K562 (cell line): ENCODE measurements around the gene KDM4C. TPM values are rescaled to one million over a fixed set of nuclear protein-coding genes. Genes with fewer than 3 reads are reported as not detected.

Experiments
- ATAC-seq: fragments of 200-7000 bp; cut with Tn5 transposase; 3 replicates; pipeline ENCODE4 v1.9.1; 2020; ENCODE audit warnings: moderate library complexity
- BruUV-seq: library from RNA; stranded (reverse); fragments of 400-500 nt; replicated peaks from 2 replicates; lab custom pipeline; 2021; lab: Mats Ljungman, UMichigan
- CTCF ChIA-PET: fragments of 300-600 bp; formaldehyde crosslinking; extraction: SDS; loops from one replicate; lab custom pipeline; 2021; ENCODE audit warnings: low intra/inter-chr PET ratio; lab: Yijun Ruan, JAX
- POLR2A ChIA-PET: fragments of 300-600, 350-650 bp; sonication (Branson Sonifier 250); formaldehyde crosslinking; extraction: SDS; loops from one replicate; lab custom pipeline; 2021; ENCODE audit warnings: antibody characterized with exemption, inconsistent platforms; lab: Yijun Ruan, JAX
- DNase-seq, 4 experiments: peaks; one replicate each; pipeline versions ENCODE4 v3.0.0 to v3.0.0-alpha.2; 2011 to 2018; ENCODE audit warnings: low spot score in 3 of 4, mixed read lengths in 3 of 4; ENCODE audit errors: extremely low read depth in 1 of 4
- FAIRE-seq: peaks from 2 replicates; lab custom pipeline; 2011; peaks lifted over from hg19 to GRCh38; lab: Jason Lieb, UNC
- H2AFZ ChIP-seq: 2 replicates; pipeline ENCODE4 v1.6.0; 2011; ENCODE audit warnings: low read depth, low read length, control low read depth, inconsistent platforms
- H3K27ac ChIP-seq: fragments of 200-600 bp; 3 replicates; pipeline ENCODE4 v1.8.0; 2011; ENCODE audit warnings: low read depth, mild to moderate bottlenecking, control low read depth, inconsistent platforms, low read length, moderate library complexity, mixed read lengths; ENCODE audit errors: extremely low read depth
- H3K27me3 ChIP-seq, 2 experiments: fragments of 300-600 bp in 1 of 2; 2 replicates in 1 of 2; 3 replicates in 1 of 2; pipeline versions ENCODE4 v1.6.0 to v1.8.0; 2011; ENCODE audit warnings: inconsistent platforms in 2 of 2, low read length in 2 of 2, mild to moderate bottlenecking in 1 of 2, mixed read lengths in 1 of 2, moderate library complexity in 1 of 2; ENCODE audit not compliant: control insufficient read depth in 2 of 2, insufficient read depth in 2 of 2
- H3K36me3 ChIP-seq: fragments of 300-600 bp; 3 replicates; pipeline ENCODE4 v1.8.0; 2011; ENCODE audit warnings: mild to moderate bottlenecking, low read length, inconsistent platforms; ENCODE audit not compliant: control insufficient read depth, insufficient read depth
- H3K4me1 ChIP-seq, 2 experiments: fragments of 200-600 bp in 1 of 2; replicated peaks in 1 of 2; 2 replicates in 1 of 2; 3 replicates in 1 of 2; pipeline versions ENCODE4 v1.5.1 to v1.8.0; 2011; ENCODE audit warnings: inconsistent platforms in 2 of 2, low read length in 2 of 2, mild to moderate bottlenecking in 1 of 2, mixed read lengths in 1 of 2, moderate library complexity in 1 of 2; ENCODE audit not compliant: control insufficient read depth in 2 of 2, insufficient read depth in 2 of 2
- H3K4me2 ChIP-seq: 2 replicates; pipeline ENCODE4 v1.6.1; 2011; ENCODE audit warnings: low read length, control low read depth, inconsistent platforms, mixed read lengths; ENCODE audit not compliant: insufficient read depth
- H3K4me3 ChIP-seq: fragments of 200-600 bp; sonication (generic), shearing (Covaris generic); 2 replicates; pipeline ENCODE4 v1.5.1; 2016; ENCODE audit warnings: control low read depth, inconsistent platforms
- H3K79me2 ChIP-seq: fragments of 200-600 bp; 3 replicates; pipeline ENCODE4 v1.8.0; 2011; ENCODE audit warnings: low read length, inconsistent platforms; ENCODE audit not compliant: control insufficient read depth, insufficient read depth
- H3K9ac ChIP-seq, 2 experiments: 2 replicates each; pipeline versions ENCODE4 v1.6.0 to v1.6.1; 2011; ENCODE audit warnings: low read depth in 2 of 2, low read length in 2 of 2, control low read depth in 1 of 2, inconsistent platforms in 1 of 2, mild to moderate bottlenecking in 1 of 2, mixed read lengths in 1 of 2; ENCODE audit not compliant: insufficient read depth in 1 of 2
- H3K9me1 ChIP-seq: one replicate; pipeline ENCODE4 v1.6.0; 2011; ENCODE audit warnings: inconsistent platforms, mild to moderate bottlenecking, low read length, moderate library complexity; ENCODE audit not compliant: control insufficient read depth, insufficient read depth
- H3K9me3 ChIP-seq: replicated peaks from 2 replicates; pipeline ENCODE4 v1.5.1; 2011; ENCODE audit warnings: low read depth, low read length, inconsistent platforms; ENCODE audit not compliant: control insufficient read depth, insufficient read depth
- H4K20me1 ChIP-seq: replicated peaks from 2 replicates; pipeline ENCODE4 v1.6.1; 2011; ENCODE audit warnings: low read length, inconsistent platforms, mixed read lengths; ENCODE audit not compliant: control insufficient read depth, insufficient read depth
- BHLHE40 ChIP-seq: IDR thresholded peaks from 2 replicates; pipeline ENCODE4 v1.6.1; 2011; ENCODE audit warnings: low read length, improper control_type of control experiment
- DPF2 ChIP-seq: fragments of 450-650 bp; IDR thresholded peaks from 2 replicates; pipeline ENCODE4 v1.6.1; 2016
- ELF2 ChIP-seq: fragments of 250-450 bp; sonication (Bioruptor Pico); IDR thresholded peaks from 2 replicates; pipeline ENCODE4 v1.5.0; 2021; ENCODE audit warnings: mild to moderate bottlenecking
- GABPA ChIP-seq: fragments of 200-800 bp; sonication (Bioruptor generic); conservative IDR thresholded peaks from 2 replicates; pipeline ENCODE4 v1.6.1; 2016; ENCODE audit warnings: low read depth, missing genetic modification characterization, missing compliant biosample characterization
- HOXB6 ChIP-seq: fragments of 250-450 bp; sonication (Bioruptor Pico); IDR thresholded peaks from 2 replicates; pipeline ENCODE4 v1.5.1; 2022; ENCODE audit warnings: mild to moderate bottlenecking, borderline replicate concordance
- RFX5 ChIP-seq: IDR thresholded peaks from 2 replicates; pipeline ENCODE4 v1.6.1; 2011; ENCODE audit warnings: low read depth, mild to moderate bottlenecking, improper control_type of control experiment, low read length
- RUNX1 ChIP-seq: sonication (generic); IDR thresholded peaks from 2 replicates; pipeline ENCODE4 v1.6.1; 2016; ENCODE audit warnings: antibody characterized with exemption, low read depth
- STAT6 ChIP-seq: sonication (generic); formaldehyde crosslinking; IDR thresholded peaks from 2 replicates; pipeline ENCODE4 v1.8.1; 2023; ENCODE audit warnings: mild to moderate bottlenecking, missing genetic modification reagents
- TOE1 ChIP-seq, 2 experiments: fragments of 450-650 bp in 1 of 2; sonication (generic) in 1 of 2; formaldehyde crosslinking in 1 of 2; IDR thresholded peaks; 2 replicates each; pipeline versions ENCODE4 v1.7.1 to v1.8.0; 2016 to 2022; ENCODE audit warnings: borderline replicate concordance in 2 of 2, mild to moderate bottlenecking in 2 of 2, antibody characterized with exemption in 1 of 2, inconsistent platforms in 1 of 2, low read depth in 1 of 2, missing genetic modification reagents in 1 of 2, moderate library complexity in 1 of 2
- ZNF140 ChIP-seq: fragments of 250-450 bp; sonication (Bioruptor Pico); IDR thresholded peaks from 2 replicates; pipeline ENCODE4 v1.8.0; 2021; ENCODE audit warnings: moderate library complexity, mild to moderate bottlenecking, inconsistent platforms
- ZNF75A ChIP-seq: fragments of 450-650 bp; formaldehyde crosslinking; IDR thresholded peaks from 2 replicates; pipeline ENCODE4 v1.4.0; 2020; ENCODE audit warnings: mild to moderate bottlenecking
- WGBS: fragments of 100-300 bp; shearing (Covaris generic); methylation state at CpG from one replicate; pipeline ENCODE4 v1.1.6; 2016; ENCODE audit warnings: low coverage, mixed read lengths; ENCODE audit not compliant: insufficient coverage; ENCODE audit errors: missing lambda C conversion rate; 5-methylcytosine and 5-hydroxymethylcytosine counted together
- in situ Hi-C: fragments of 300-500 bp; cut with MboI; formaldehyde crosslinking; loops from 4 replicates; pipeline ENCODE4 v1.15.0; 2018; ENCODE audit warnings: inconsistent platforms, mixed read lengths
- intact Hi-C: fragments of 100-400 bp; cut with micrococcal nuclease; formaldehyde crosslinking; loops from 2 replicates; pipeline ENCODE4 v1.14.2; 2022
- polyA plus RNA-seq, 8 experiments: library from polyadenylated mRNA; depleted of rRNA in 4 of 8; stranded (reverse) in 5 of 8; unstranded in 3 of 8; fragments of >200 nt; fragmentation: Nextera tagmentation in 2 of 8; fragmentation: Illumina TruSeq in 1 of 8; extraction: Ambion mirVana in 2 of 8; extraction: Trizol in 1 of 8; gene quantifications; 2 replicates each; pipeline versions ENCODE4 v1.2.1 to v1.2.3, GENCODE V29; 2011 to 2014; ENCODE audit warnings: inconsistent platforms in 1 of 8, missing spikeins in 1 of 8
- total RNA-seq, 7 experiments: library from RNA; depleted of rRNA in 6 of 7; stranded (reverse); fragments of >200 nt in 6 of 7; fragmentation: Illumina TruSeq in 2 of 7; extraction: Trizol in 2 of 7; gene quantifications; 2 replicates each; pipeline versions ENCODE4 v1.2.1 to v1.2.3, GENCODE V29; 2011 to 2021; ENCODE audit warnings: low replicate concordance in 1 of 7
- TF ChIP-seq, protein P1 (sequence below): fragments of 250-450 bp; sonication (Bioruptor Pico); IDR thresholded peaks from 2 replicates; pipeline ENCODE4 v1.4.0; 2020
- TF ChIP-seq, protein P2 (sequence below): sonication (generic); formaldehyde crosslinking; IDR thresholded peaks from 2 replicates; pipeline ENCODE4 v1.8.0; 2022; ENCODE audit warnings: mild to moderate bottlenecking, missing genetic modification reagents, borderline replicate concordance
- TF ChIP-seq, protein P3 (sequence below): fragments of 250-450 bp; sonication (Bioruptor Pico); IDR thresholded peaks from 2 replicates; pipeline ENCODE4 v1.4.0; 2020; ENCODE audit warnings: mild to moderate bottlenecking, moderate library complexity

KDM4C gene
- total and polyA plus RNA-seq, 9 of the 15 experiments (the other 6 are each of a cell fraction or from before 2014, with no cell fraction given), result 5.4 to 17.0 (median 12.6) TPM

- Histone ChIP-seq H2AFZ (no peak overlapping the region), H3K9me3 (no peaks in the 10 kb centered on the region), H3K27me3 (no peaks in the 10 kb centered on the region), H3K79me2 (no peaks in the 10 kb centered on the region), H3K9me1 (no peaks in the 10 kb centered on the region), H3K4me2 (no peak overlapping the region), H3K36me3 (no peaks in the 10 kb centered on the region), H3K27ac (no peak overlapping the region), H4K20me1 (no peaks in the 10 kb centered on the region), H3K4me1 (peaks cover 11 to 15% of the 10 kb centered on the region in 2 experiments; a peak in 4 of 5 replicates), H3K4me3 (no peak overlapping the region), H3K9ac (no peak overlapping the region)
- DNase-seq (no peak), FAIRE-seq (no peak), ATAC-seq (no peak)
- ChIA-PET POLR2A (no interaction called here), CTCF (no interaction called here)
- intact Hi-C loops, result no loop called here
- in situ Hi-C loops, result no loop called here
- 91% methylated on average over 5 of the region's 13 CpGs for WGBS
- no TSS peak for BruUV-seq
- TF ChIP-seq BHLHE40 (no peak), RUNX1 (no peak), STAT6 (CRISPR knock-in tag) (no peak), RFX5 (no peak), ELF2 (CRISPR knock-in tag) (no peak), HOXB6 (no peak), GABPA (no peak), DPF2 (no peak), TOE1 (IDR thresholded peaks at IDR 0.05; ENCODE audit: borderline replicate concordance) (no peak), TOE1 (CRISPR knock-in tag; IDR thresholded peaks at IDR 0.05; ENCODE audit: borderline replicate concordance, low read depth) (no peak), ZNF140 (CRISPR knock-in tag) (no peak), ZNF75A (no peak)
- TF ChIP-seq, protein P1, sequence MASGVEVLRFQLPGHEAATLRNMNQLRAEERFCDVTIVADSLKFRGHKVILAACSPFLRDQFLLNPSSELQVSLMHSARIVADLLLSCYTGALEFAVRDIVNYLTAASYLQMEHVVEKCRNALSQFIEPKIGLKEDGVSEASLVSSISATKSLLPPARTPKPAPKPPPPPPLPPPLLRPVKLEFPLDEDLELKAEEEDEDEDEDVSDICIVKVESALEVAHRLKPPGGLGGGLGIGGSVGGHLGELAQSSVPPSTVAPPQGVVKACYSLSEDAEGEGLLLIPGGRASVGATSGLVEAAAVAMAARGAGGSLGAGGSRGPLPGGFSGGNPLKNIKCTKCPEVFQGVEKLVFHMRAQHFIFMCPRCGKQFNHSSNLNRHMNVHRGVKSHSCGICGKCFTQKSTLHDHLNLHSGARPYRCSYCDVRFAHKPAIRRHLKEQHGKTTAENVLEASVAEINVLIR (CRISPR knock-in tag), result no peak
- TF ChIP-seq, protein P2, sequence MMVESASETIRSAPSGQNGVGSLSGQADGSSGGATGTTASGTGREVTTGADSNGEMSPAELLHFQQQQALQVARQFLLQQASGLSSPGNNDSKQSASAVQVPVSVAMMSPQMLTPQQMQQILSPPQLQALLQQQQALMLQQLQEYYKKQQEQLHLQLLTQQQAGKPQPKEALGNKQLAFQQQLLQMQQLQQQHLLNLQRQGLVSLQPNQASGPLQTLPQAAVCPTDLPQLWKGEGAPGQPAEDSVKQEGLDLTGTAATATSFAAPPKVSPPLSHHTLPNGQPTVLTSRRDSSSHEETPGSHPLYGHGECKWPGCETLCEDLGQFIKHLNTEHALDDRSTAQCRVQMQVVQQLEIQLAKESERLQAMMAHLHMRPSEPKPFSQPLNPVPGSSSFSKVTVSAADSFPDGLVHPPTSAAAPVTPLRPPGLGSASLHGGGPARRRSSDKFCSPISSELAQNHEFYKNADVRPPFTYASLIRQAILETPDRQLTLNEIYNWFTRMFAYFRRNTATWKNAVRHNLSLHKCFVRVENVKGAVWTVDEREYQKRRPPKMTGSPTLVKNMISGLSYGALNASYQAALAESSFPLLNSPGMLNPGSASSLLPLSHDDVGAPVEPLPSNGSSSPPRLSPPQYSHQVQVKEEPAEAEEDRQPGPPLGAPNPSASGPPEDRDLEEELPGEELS (CRISPR knock-in tag), result no peak
- TF ChIP-seq, protein P3, sequence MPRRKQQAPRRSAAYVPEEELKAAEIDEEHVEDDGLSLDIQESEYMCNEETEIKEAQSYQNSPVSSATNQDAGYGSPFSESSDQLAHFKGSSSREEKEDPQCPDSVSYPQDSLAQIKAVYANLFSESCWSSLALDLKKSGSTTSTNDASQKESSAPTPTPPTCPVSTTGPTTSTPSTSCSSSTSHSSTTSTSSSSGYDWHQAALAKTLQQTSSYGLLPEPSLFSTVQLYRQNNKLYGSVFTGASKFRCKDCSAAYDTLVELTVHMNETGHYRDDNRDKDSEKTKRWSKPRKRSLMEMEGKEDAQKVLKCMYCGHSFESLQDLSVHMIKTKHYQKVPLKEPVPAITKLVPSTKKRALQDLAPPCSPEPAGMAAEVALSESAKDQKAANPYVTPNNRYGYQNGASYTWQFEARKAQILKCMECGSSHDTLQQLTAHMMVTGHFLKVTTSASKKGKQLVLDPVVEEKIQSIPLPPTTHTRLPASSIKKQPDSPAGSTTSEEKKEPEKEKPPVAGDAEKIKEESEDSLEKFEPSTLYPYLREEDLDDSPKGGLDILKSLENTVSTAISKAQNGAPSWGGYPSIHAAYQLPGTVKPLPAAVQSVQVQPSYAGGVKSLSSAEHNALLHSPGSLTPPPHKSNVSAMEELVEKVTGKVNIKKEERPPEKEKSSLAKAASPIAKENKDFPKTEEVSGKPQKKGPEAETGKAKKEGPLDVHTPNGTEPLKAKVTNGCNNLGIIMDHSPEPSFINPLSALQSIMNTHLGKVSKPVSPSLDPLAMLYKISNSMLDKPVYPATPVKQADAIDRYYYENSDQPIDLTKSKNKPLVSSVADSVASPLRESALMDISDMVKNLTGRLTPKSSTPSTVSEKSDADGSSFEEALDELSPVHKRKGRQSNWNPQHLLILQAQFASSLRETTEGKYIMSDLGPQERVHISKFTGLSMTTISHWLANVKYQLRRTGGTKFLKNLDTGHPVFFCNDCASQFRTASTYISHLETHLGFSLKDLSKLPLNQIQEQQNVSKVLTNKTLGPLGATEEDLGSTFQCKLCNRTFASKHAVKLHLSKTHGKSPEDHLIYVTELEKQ, result no peak
Observed at GRCh38 chr9:7149258-7149657, 391.5 kb downstream of the KDM4C start.
